HG03558 (cell line): ENCODE data around the gene AMY2B.
"Not testable (repeated sequence)": the region's sequence is repeated elsewhere in the genome, so short reads cannot be mapped to it uniquely, and the experiment has no call there.

Source experiments
- ATAC-seq: cut with Tn5 transposase; IDR thresholded peaks from one replicate; pipeline ENCODE4 v1.9.1; 2021; ENCODE audit warnings: moderate number of reproducible peaks; ENCODE audit not compliant: unreplicated experiment; ENCODE audit errors: extremely low read depth

The AMY2B gene

DNA sequence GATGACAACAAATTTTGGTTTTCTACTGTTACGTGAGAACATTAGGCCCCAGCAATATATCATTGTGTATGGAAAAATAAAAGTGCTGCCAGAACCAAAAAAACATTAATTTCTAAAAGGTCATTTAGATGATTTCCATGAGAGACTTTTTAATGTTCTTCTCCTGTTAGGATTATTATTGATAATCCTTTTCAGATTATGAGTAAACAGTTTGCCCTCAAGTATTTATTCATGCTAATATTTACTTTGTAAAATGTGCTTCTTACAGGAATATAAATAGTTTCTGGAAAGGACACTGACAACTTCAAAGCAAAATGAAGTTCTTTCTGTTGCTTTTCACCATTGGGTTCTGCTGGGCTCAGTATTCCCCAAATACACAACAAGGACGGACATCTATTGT, at the start of gene AMY2B:
AMY2B (plus strand) TSS at position 301 of the 400 bp plus-strand sequence; CDS start at position 315, 14 bp downstream.
- not testable (repeated sequence) for ATAC-seq

DNA sequence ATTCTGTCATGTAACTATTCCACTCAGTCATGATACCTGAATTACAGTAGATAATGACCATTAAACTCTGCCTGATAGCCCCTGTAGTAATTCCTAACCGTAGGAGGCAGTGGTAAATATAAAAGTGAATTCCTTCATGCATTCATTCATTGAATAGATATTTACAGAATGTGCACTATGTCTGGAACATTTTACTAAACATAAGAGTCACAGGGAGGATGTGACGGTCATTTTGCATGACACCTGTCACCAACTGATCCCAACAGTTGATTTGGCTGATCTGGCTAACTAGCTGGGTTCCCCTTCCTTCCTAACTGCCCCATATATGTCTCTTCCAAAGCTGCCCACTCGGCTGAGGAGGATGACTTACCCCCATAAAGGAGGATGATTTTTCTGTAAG, 48.0 kb upstream of the AMY2B start:
- ATAC-seq = no peak

DNA sequence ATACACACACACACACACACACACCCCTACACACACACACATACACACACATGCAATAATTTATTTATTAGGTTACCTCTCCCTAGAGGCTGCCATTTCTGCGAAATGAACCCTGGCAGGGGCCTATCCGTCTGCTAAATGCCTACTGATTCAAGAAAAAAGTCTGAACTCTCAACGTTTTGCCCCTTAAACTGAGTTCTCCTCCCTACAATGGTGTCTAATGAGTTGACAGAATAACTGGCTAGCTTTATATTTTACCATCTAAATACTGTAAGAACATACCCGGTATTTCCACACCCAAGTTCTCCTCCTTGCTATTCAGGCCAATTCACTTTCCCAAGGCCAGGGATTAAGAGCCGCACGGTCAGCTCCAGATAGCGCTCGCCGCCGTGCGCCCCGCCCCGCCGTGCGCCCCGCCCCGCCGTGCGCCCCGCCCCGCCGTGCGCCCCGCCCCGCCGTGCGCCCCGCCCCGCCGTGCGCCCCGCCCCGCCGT, 46.2 kb upstream of the AMY2B start:
- peak; percentile 21 for ATAC-seq

DNA sequence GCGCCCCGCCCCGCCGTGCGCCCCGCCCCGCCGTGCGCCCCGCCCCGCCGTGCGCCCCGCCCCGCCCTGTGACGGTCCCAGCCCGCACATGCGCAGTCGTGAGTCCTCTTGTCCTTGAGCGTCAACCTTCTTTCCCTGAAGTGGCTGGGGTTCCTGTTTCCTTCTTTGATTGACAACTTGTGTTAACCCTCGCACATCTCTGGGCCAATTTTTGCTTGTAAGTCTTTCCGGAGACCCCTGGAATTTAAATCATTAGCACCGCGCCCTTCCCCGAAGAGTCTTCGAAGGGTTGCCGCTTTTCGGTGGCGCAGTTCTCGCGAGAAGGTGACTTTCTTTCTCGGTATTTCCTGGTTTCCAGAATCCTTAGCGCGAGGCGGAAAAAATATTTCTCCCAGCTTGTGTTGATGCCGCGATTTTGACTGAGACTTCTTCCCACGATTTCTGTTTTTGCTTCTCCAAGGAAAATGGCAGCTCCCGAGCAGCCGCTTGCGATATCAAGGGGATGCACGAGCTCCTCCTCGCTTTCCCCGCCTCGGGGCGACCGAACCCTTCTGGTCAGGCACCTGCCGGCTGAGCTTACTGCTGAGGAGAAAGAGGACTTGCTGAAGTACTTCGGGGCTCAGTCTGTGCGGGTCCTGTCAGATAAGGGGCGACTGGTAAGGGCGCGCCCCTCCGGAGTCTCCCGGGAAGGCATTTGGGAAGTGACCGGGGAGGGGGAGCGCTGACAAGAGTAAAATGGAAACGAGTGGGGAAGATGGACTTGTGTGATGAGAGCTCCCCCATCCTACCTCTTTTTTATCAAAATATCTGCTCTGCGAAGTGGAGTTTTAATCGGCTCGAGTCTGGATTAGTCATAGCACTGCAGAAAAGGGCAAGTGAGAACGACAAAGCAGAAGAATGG, 45.5 kb upstream of the AMY2B start, which contains the start of gene RNPC3:
RNPC3 (plus strand) TSS at position 93 of the 901 bp plus-strand sequence; CDS start at position 465, 372 bp downstream.
- peak; percentile 51 for ATAC-seq

DNA sequence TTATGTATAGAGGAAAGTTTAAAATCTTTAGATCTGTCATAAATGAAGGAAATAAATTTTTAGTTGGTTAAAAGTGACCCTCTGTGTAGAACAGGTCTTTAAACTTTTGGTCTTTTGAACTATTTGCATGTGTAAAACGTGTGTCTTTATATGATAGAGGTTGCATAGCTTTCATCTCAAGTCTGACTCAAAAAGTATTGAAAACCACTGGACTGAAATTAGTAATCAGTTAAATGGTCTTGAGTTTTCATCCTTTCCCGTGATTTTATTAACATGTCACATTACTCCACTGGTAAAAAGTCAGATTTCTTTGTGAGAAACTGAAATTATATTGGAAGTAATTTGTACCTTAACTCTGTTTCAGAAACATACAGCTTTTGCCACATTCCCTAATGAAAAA, 44.1 kb upstream of the AMY2B start:
- ATAC-seq = no peak

DNA sequence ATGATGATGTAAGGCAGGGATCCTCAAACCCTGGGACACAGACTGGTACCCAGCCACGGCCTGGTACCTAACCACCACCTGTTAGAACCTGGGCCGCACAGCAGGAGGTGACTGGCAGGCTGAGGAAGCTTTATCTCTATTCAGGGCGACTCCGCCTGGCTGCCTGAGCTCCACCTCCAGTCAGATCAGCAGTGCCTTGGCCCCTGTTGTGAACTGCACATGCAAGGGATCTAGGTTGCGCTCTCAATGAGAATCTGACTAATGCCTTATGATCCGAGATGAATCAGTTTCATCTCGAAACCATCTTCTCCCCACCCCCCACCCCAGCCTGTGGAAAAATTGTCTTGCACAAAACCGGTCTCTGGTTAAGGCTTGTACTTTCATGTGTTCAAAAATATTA, 41.6 kb upstream of the AMY2B start:
- no peak for ATAC-seq

DNA sequence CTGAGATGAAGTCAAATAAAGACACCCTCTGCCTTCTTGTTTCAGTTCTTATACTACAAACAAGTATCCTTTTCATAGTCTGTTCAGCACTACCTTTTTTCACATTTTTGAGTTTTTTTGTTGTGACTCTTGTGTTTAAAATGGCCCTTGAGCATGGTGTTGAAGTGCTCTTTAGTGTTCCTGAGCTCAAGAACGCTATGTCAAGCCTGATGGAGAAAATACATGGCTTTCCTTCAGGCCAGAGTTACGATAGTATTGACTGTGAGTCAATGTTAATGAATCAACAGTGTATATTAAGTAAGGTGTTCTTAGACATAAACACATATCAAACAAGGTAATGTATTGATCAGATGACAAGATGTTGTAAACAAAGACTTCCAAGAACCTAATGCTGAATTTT, 33.2 kb upstream of the AMY2B start:
- no peak for ATAC-seq

DNA sequence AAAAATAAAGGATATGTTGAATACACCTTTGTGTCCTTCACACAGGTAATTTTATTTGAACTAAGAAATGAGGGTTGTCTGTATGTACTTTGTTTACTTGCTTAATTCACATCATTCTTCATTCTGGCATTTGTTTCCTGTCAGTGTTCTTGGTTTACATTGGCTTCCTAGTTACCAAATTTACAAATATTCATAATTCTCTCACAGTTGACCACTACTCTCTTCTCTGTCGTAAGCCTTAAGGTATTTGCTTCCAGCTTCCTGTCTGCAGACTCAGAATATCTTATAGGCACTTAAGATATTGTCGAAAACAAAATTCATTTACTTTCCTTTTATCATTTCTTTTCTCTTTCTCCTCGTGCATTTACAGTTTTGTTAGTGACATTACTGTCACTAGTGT, 30.0 kb upstream of the AMY2B start:
- no peak for ATAC-seq

DNA sequence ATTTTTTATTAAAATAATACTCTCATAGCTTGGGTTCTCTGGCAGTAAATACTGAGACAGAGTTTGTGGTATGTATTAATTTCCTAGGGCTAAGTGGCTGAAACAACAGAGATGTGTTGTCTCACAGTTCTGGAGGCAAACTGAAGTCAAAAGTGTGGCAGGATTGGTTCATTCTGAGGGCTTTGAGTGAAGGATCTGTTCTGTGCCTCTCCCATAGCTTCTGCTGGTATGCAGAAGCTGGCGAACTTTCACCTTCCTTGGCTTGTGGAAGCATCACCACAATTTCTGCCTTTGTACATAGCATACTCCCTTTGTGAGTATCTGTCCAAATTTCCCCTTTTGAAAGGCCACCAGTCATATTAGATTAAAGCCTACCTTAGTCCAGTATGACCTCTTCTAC, 24.9 kb upstream of the AMY2B start:
- ATAC-seq = no peak

DNA sequence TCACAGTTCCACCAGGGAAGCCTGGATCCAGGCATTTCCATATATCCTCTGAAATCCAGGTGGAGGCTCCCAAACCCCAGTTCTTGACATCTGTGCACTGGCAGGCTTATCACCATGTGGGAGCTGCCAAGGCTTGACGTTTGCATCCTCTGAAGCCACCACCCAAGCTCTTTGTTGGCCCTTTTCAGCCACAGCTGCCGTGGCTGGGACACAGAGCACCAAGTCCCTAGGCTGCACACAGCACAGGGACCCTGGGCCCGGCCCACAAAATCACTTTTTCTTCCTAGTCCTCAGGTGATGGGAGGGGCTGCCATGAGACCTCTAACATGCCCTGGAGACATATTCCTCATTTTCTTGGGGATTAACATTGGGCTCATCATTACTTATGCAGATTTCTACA, 23.5 kb upstream of the AMY2B start:
- no peak for ATAC-seq

DNA sequence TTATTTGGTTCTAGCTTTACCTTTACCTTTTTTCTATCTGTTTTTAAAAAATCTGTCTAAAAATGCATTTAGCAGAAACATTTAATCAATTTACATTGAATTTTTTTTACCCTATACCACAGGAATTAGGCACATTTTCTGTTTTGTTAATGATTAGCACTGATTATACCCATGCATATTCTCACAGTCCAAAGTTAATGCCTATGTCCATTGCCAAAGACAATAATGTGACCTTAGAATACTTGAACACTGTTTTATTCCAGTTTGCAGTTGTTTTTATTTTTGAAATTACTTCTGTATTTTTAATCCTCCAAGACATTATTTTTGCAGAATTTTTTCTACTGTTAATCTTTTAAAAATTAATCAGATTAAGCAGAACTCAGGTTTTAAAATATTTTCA, 11.0 kb upstream of the AMY2B start:
- no peak for ATAC-seq

DNA sequence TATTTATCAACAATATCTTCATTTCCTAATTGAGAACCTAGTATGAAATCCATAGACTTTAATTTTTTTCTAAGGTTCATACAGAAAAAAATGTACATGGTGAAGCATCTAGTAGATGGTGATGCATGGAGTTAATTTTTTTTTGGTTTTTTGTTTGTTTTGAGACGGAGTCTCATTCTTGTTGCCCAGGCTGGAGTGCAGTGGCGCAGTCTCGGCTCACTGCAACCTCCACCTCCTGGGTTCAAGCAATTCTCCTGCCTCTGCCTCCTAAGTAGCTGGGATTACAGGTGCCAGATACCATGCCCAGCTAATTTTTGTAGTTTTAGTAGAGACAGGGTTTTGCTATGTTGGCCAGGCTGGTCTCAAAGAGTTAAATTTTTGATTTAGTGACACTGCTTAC, 10.3 kb upstream of the AMY2B start:
- ATAC-seq = not testable (repeated sequence)

DNA sequence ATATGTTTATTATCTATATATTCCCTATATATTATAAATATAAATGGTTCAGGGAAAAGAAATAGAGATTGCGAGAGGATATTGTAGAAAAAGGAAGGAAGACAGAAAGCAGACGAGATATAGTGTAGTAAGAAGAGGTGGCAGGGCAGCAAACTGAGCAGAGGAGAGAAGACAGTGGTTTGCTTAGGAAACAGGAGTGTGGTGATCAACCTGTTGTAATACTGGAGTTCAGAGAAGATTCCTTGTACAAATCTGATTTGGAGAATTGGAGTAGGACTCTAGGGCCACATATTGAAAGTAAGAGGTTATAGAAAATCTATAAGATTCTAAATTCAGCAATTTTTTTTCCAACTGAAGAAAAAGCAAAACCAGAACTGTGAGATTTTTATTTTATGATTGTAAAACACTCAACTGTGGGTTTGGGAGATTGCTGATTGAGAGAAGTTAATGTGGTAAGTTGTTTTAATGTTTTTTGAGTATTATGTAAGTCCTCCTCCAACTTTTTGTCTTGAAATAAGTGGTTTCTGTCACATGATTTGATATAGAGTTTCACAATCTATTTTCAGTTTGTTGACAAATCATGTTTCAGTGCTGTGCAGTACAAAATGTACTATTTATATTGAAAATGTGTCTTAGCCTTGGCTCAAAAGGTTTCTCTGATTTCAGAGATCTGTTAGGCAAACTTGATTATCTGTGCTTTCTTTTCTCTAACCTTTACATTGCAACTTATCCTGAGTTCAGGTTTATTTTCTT, 9.6 kb upstream of the AMY2B start:
- peak; percentile 70 for ATAC-seq

DNA sequence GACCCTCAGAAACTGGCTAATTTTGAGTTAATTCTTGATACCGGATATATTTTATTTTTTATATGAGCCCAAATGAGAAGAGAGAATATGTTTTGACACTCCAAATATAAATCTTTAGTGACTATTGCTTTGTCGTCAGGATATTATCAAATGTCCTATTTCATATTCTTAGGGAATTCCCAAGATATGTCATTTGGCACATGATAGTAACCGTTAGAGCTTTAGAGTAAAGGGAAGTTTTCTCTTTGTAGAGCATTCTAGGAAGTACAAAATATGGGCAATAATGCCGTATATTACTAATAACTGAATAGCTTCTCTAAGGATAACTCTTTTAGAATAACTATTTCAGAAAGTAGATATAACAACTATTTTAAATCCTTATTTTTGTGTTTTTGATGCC, 8.3 kb upstream of the AMY2B start:
- no peak for ATAC-seq

DNA sequence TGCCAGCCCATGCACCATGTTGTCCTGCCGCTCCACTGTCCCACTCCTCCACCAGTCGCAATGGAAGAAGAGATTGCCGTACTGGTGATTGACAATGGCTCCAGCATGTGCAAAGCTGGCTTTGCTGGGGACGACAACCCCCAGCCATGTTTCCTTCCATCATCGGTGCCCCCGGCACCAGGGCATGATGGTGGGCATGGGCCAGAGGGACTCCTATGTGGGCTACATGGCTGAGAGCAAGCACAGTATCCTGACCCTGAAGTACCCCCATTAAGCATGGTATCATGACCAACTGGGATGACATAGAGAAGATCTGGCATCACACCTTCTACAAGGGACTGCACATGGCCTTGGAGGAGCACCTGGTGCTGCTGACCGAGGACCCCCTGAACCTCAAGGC, 1.9 kb upstream of the AMY2B start:
- ATAC-seq = no peak

DNA sequence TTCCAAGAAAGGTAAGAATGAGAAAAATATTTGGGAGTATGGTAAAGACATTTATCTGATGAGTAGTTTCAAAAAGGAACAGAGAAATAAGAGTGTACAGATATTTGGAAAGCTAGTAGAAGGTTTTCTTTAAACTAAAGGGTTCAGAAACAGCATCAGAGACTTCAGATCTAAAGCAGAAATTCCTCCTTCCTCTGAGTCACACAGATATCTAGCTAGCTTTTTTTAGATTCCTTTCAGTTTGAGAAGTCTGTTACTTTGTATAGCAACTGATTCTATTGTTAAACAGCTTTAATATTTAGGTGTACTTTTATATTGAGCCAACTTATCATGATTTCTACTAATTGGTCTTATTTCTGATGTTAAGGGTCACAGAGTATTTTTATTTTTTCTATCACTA, 4.7 kb downstream of the AMY2B start:
- no peak for ATAC-seq

DNA sequence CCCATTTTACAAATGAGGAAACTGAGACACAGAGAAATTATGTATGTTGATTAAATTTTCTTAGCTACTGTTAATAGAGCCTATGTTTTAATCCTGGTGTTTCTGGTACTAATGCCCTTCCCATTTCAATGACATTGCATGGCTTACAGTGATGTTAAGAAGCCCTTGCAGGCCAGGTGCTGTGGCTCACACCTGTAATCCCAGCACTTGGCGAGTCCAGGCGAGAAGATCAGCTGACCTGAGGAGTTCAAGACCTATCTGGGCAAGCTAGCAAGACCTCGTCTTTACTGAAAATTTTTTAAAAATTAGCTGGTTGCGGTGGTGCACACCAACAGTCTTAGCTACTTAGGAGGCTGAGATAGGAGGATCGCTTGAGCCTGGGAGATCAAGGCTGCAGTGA, 5.4 kb downstream of the AMY2B start:
- not testable (repeated sequence) for ATAC-seq

DNA sequence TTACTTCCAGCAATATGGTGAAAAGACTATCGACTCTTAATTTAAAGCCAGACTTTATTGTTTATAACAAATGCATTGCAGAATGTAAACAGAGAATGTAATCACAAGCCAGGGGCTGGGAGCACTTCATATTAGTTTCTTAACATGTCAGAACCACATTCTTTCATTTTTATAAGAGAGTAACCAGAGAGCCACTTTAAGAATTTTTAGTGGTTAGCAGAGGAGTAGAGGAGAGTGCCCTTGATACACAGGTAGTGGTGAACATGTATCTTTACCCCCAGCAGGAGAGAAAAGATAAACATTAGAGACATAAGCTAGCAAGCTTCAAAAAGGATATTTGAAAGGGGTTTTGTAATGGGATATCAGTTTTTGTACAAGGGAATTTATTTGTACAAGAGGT, 11.1 kb downstream of the AMY2B start:
- ATAC-seq = no peak

DNA sequence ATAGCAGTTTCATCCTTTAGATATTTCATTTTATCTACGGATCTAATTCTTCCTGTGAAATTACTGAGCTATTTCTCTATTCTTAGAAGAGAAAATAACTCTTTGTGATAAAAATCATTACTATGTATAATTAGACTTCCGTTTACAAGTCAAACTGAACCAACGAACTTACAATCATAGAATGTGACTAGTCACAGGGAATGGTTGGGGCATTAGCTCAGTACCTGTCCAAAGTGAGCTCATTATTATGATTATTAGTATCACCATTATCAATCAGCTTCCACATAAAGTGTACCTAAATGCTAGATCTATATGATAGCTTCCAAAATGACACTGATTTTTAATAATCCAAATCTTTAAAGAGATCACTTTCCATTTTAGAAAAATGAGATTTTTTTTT, 12.5 kb downstream of the AMY2B start:
- no peak for ATAC-seq

DNA sequence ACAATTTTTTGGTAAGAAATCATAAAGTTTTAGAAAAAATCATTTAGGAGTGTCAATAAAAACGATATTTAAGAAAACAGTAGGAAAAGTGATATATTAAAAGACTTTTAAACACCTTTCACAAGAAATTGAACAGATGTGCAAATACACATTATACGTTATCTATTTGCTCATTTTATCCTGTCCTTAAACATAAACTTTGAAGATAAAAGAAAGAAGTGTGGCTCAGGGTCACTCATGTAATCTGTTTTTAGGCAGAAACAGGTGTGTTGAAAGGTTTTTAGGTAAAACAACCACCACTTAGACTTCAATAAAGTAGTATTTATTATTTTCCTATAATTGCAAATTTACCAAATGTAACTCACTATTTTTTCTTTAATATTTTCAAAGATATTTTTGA, 13.1 kb downstream of the AMY2B start:
- no peak for ATAC-seq

DNA sequence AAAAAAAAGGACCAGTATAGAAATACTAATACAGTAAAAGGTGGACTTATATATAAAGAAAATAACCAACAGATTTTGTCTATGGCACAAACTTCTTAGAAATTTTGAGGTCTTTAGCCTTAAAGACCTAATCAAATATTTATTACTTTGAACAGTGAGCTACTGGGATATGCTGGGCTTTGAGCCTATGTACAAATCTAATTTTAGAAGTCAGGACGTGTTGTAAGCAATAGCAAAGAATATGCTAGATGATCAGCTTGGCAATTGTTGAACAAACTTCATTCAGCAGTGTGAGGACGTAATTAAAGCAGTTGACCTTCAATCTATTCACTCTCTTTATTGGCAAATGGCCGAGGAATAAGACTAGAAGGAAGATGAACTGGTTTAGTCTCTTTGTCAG, 31.4 kb downstream of the AMY2B start:
- not testable (repeated sequence) for ATAC-seq
